Heart left ventricle (tissue), 16 donors: ENCODE measurements around the gene UBAP2. TPM values are rescaled to one million over a fixed set of nuclear protein-coding genes. Genes with fewer than 3 reads are reported as not detected.

ENCODE experiments used
- ATAC-seq, 4 donors: fragments of 200-7000 bp; cut with Tn5 transposase; one replicate each; pipeline ENCODE4 v1.9.1; 2020 to 2022; ENCODE audit warnings: moderate library complexity in 4 of 4, mild to moderate bottlenecking in 3 of 4, moderate number of reproducible peaks in 1 of 4
- DNase-seq, 5 donors: peaks; one replicate each; pipeline ENCODE4 v3.0.0-alpha.2; 2020
- H3K27ac ChIP-seq, 12 donors: fragments of 200-600 bp; sonication (generic) in 4 of 12; one replicate each; pipeline versions ENCODE4 v1.5.0 to v1.8.0; 2016 to 2022; ENCODE audit warnings: mild to moderate bottlenecking in 2 of 12
- H3K27me3 ChIP-seq, 9 donors: fragments of 200-600 bp; sonication (generic) in 2 of 9; one replicate each; pipeline versions ENCODE4 v1.5.1 to v1.8.0; 2016 to 2022; ENCODE audit warnings: mild to moderate bottlenecking in 3 of 9
- H3K36me3 ChIP-seq, 9 donors: fragments of 200-600 bp; sonication (generic) in 2 of 9; one replicate each; pipeline versions ENCODE4 v1.5.0 to v1.8.0; 2018 to 2022; ENCODE audit warnings: mild to moderate bottlenecking in 2 of 9
- H3K4me1 ChIP-seq, 12 donors: fragments of 200-600 bp; sonication (generic) in 4 of 12; one replicate each; pipeline versions ENCODE4 v1.5.0 to v1.8.0; 2016 to 2022; ENCODE audit warnings: mild to moderate bottlenecking in 3 of 12
- H3K4me3 ChIP-seq, 12 donors: fragments of 200-600 bp; sonication (generic) in 4 of 12; one replicate each; pipeline versions ENCODE4 v1.5.0 to v1.8.0; 2017 to 2022; ENCODE audit warnings: mild to moderate bottlenecking in 9 of 12, moderate library complexity in 4 of 12
- H3K9me3 ChIP-seq, 12 donors: fragments of 200-600 bp; sonication (generic) in 4 of 12; one replicate each; pipeline versions ENCODE4 v1.5.0 to v1.8.0; 2016 to 2022; ENCODE audit warnings: mild to moderate bottlenecking in 1 of 12
- POLR2A ChIP-seq, 2 donors: fragments of 450-650 bp; IDR thresholded peaks; one replicate each; pipeline ENCODE4 v1.6.1; 2017; ENCODE audit warnings: antibody characterized with exemption in 2 of 2, mild to moderate bottlenecking in 2 of 2, moderate library complexity in 2 of 2
- WGBS, 4 donors: extraction: QIAGEN DNeasy Blood & Tissue Kit in 2 of 4; methylation state at CpG; one replicate each; pipeline versions ENCODE4 v1.1.5 to v1.1.7; 2013 to 2018; 5-methylcytosine and 5-hydroxymethylcytosine counted together
- intact Hi-C, 10 donors: fragments of 100-400 bp; cut with DNase I; formaldehyde crosslinking; loops; one replicate each; pipeline versions ENCODE4 v1.11.1 to v1.14.2; 2022
- polyA plus RNA-seq, 2 donors: library from polyadenylated mRNA; stranded (reverse); fragments of 200-250 nt; gene quantifications; one replicate each; pipeline ENCODE4 v1.2.3, GENCODE V29; 2013
- total RNA-seq, 9 donors: library from RNA; depleted of rRNA in 2 of 9; stranded (reverse); fragments of >200 nt in 2 of 9; fragmentation: NEBNext Ultra II Directional in 3 of 9; extraction: Animal tissue kit (Norgen Biotek cat#: 25700) in 3 of 9; gene quantifications; one replicate each; pipeline versions ENCODE4 v1.1.0 to v1.2.4, GENCODE V29; 2016 to 2023
- TF ChIP-seq, protein P1 (sequence below), 12 donors: fragments of 200-600 bp; sonication (generic) in 4 of 12; IDR thresholded peaks; one replicate each; pipeline versions ENCODE4 v1.5.0 to v1.8.0; 2018 to 2022; ENCODE audit warnings: antibody characterized with exemption in 12 of 12, mild to moderate bottlenecking in 5 of 12
- donor health status: ischemic (EF 13 %, LVEDD 7.1; RV severe dilation, severe dysfunction).
- donor health status: healthy with polysubstance abuse.
- donor health status: DM: no; HTN: yes; CAD: no.
- donor health status: DM: no; HTN: no; CAD: no.
- donor health status: ischemic (EF 25% LVEDD 6.9; RV normal size, moderate dysfunction).
- donor health status: ischemic (EF 25% LVEDD 5.7; RV mildly dilated, moderate dysfunction).
- donor health status: healthy.
- donor health status: DM: yes; HTN: yes; CAD: no.
- donor health status: ischemic (EF 35%, LVEDD 5.7; RV mildly dilated, moderate dysfunction).
- donor health status: nonischemic (EF 11% LVEDD 7.7; RV severe dilation, severe dysfunction).
- donor health status: DM: yes; HTN: yes; CAD: no.
- donor health status: PGD.
- donor health status: ischemic (EF 29% LVEDD 5.4; RV normal size, mild dysfunction).
- donor health status: nonischemic (EF 23%, LVEDD 6.1; RV moderate dilation, normal function).

Gene UBAP2
- total and polyA plus RNA-seq, 11 donors = 12.9 to 36.2 (median 25.8) TPM

DNA sequence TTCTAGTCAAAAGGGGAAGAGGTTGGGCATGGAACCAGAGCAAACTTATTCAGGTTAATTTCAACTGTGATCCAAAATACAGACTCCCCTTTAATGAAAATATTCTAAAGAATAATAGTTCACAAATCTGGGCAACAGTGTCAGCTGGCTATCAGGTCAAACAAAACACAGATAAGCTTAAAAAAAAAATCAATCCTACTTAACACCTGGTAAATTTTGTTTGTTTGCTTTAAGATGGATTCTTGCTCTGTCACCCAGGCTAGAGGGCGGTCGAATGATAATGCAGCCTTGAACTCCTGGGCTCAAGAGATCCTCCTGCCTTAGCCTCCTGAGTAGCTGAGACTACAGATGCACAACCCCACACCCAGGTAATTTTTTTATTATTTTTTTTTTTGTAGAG lies 89.0 kb downstream of the UBAP2 start:
- WGBS, 4 donors = 94 to 100% (median 97%) methylated on average over 2 of the region's 2 CpGs
- ATAC-seq = no peak
- TF ChIP-seq POLR2A (IDR thresholded peaks at IDR 0.05) = no peak
- TF ChIP-seq, protein P1, sequence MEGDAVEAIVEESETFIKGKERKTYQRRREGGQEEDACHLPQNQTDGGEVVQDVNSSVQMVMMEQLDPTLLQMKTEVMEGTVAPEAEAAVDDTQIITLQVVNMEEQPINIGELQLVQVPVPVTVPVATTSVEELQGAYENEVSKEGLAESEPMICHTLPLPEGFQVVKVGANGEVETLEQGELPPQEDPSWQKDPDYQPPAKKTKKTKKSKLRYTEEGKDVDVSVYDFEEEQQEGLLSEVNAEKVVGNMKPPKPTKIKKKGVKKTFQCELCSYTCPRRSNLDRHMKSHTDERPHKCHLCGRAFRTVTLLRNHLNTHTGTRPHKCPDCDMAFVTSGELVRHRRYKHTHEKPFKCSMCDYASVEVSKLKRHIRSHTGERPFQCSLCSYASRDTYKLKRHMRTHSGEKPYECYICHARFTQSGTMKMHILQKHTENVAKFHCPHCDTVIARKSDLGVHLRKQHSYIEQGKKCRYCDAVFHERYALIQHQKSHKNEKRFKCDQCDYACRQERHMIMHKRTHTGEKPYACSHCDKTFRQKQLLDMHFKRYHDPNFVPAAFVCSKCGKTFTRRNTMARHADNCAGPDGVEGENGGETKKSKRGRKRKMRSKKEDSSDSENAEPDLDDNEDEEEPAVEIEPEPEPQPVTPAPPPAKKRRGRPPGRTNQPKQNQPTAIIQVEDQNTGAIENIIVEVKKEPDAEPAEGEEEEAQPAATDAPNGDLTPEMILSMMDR (IDR thresholded peaks at IDR 0.05) = no peak

DNA sequence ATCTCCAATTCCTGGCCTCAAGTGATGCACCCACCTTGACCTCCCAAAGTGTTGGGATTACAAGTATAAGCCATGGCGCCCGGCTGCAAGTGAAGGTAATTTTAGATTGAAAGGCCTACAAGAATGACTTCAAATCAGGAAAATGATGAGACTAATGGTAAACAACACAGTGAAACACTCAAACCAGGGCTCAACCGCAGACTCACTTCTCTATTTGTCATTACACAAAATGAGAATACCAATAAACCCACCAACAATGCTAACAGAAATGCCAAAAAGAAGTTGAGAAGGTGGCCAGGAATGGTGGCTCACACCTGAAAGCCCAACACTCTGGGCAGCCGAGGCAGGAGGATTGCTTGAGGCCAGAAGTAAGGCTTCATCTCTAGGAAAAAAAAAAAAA lies 92.1 kb downstream of the UBAP2 start:
- WGBS, 4 donors = 80 to 97% (median 88%) methylated on average over 4 of the region's 4 CpGs
- no peak for TF ChIP-seq POLR2A (IDR thresholded peaks at IDR 0.05)
- TF ChIP-seq, protein P1 (IDR thresholded peaks at IDR 0.05) = no peak
- intact Hi-C loops = no loop called here
- DNase-seq (no peak), ATAC-seq (no peak)
- H3K4me3 ChIP-seq = no peak overlapping the region
- peaks cover 0 to 77% (median 65%) of the 10 kb centered on the region in 9 donors for H3K36me3 ChIP-seq
- no peak overlapping the region for H3K27ac ChIP-seq
- H3K27me3 ChIP-seq = no peaks in the 10 kb centered on the region
- H3K9me3 ChIP-seq = no peaks in the 10 kb centered on the region
- no peaks in the 10 kb centered on the region for H3K4me1 ChIP-seq

More for the DNA sequence above, 89.0 kb downstream of the UBAP2 start:
- Histone ChIP-seq H3K4me1 (no peaks in the 10 kb centered on the region), H3K9me3 (no peaks in the 10 kb centered on the region), H3K36me3 (peaks cover 0 to 65% (median 51%) of the 10 kb centered on the region in 9 donors), H3K4me3 (no peak overlapping the region), H3K27ac (no peak overlapping the region), H3K27me3 (no peaks in the 10 kb centered on the region)
- intact Hi-C loops = no loop called here
- DNase-seq = no peak

DNA sequence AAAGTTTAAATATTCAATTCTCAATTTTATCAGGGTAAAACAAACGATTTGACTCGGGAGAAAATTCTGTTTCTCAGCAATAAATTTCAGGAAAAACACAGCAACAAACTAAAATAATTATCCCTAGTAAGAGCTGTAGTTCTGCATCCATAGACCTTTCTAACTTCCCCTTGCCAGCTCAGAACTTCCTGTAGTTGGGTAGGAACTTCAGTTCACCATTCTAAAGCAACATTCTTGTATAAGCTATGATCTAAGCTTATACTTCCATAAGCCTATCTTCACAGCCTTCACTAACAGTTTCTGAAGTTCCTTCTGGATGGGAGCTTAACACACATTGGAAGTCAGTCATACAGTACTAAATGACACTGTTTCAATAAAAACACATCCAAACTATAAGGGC lies 96.6 kb downstream of the UBAP2 start:
- WGBS, 4 donors = 89 to 96% (median 95%) methylated on average over 2 of the region's 2 CpGs
- H3K9me3 ChIP-seq = no peaks in the 10 kb centered on the region
- H3K4me3 ChIP-seq = no peak overlapping the region
- intact Hi-C loops = no loop called here
- H3K27ac ChIP-seq = peak overlapping the region in 1 of 12 donors; percentile 3
- peaks cover 0 to 1% (median 0%) of the 10 kb centered on the region in 12 donors for H3K4me1 ChIP-seq
- DNase-seq (no peak), ATAC-seq (peak in 1 of 4 donors; percentile 42)
- TF ChIP-seq POLR2A (IDR thresholded peaks at IDR 0.05) = no peak
- TF ChIP-seq, protein P1 (IDR thresholded peaks at IDR 0.05) = no peak
- H3K36me3 ChIP-seq = peaks cover 0 to 68% (median 54%) of the 10 kb centered on the region in 9 donors
- H3K27me3 ChIP-seq = no peaks in the 10 kb centered on the region

DNA sequence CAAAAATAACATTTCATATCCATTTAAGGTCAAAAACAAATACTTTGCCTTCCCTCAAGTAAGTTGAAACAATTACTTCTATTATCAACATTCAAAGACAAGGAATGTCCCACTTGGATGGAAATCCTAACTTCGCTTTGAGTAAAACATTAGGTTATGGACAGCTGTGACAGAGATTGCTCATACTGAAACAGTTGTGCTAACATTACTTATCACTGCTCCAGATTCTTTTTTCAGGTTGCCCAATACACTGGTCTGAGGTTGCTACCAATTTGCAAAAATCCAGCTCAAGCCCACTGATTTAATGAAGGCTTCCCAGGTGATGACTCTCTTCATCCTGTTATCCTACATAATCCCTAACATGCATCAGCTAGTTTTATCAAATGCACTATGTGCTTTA lies 98.3 kb downstream of the UBAP2 start:
- Histone ChIP-seq H3K4me3 (no peak overlapping the region), H3K9me3 (no peaks in the 10 kb centered on the region), H3K27me3 (no peaks in the 10 kb centered on the region), H3K4me1 (peaks cover 0 to 7% (median 0%) of the 10 kb centered on the region in 12 donors), H3K27ac (no peak overlapping the region), H3K36me3 (peaks cover 0 to 64% (median 49%) of the 10 kb centered on the region in 9 donors)
- DNase-seq (no peak), ATAC-seq (no peak)
- TF ChIP-seq, protein P1 (IDR thresholded peaks at IDR 0.05) = no peak
- TF ChIP-seq POLR2A (IDR thresholded peaks at IDR 0.05) = no peak
- WGBS, 4 donors = 95 to 100% (median 96%) methylated on average over 1 of the region's 1 CpG
- intact Hi-C loops = no loop called here
